ENCODE data around the gene SRCAP.

The SRCAP gene

GRCh38 chr16:30698816-30699614 is at the start of gene SRCAP:
Gene SRCAP (plus strand): TSS chr16:30699171. CDS start chr16:30700825, 1,654 bp downstream.
- peak; percentile 72 to 89 (median 77) for DNase-seq (ENCODE audit: low read depth in 3 of 3)

GRCh38 chr16:30649725-30650368 is 49.1 kb upstream of the SRCAP start:
- DNase-seq (ENCODE audit: low read depth in 3 of 3) = no peak

GRCh38 chr16:30650369-30651123 is 48.4 kb upstream of the SRCAP start, which contains the start of gene PRR14:
Gene PRR14 (plus strand): TSS chr16:30650960. CDS start chr16:30651646, 686 bp downstream.
- peak; percentile 96 to 99 (median 98) for DNase-seq (ENCODE audit: low read depth in 3 of 3)

- DNase-seq (ENCODE audit: low read depth in 3 of 3) = peak; percentile 48 to 75 (median 65)
These were observed 47.6 kb upstream of the SRCAP start for GRCh38 chr16:30651124-30652004.

- no peak for DNase-seq (ENCODE audit: low read depth in 3 of 3)
These were observed 47.0 kb upstream of the SRCAP start for GRCh38 chr16:30652005-30652296.

- no peak for DNase-seq (ENCODE audit: low read depth in 3 of 3)
These were observed 46.3 kb upstream of the SRCAP start for GRCh38 chr16:30652718-30653117.

- no peak for DNase-seq (ENCODE audit: low read depth in 3 of 3)
These were observed 44.1 kb upstream of the SRCAP start for GRCh38 chr16:30654856-30655255.

- DNase-seq (ENCODE audit: low read depth in 3 of 3) = no peak
These were observed 43.1 kb upstream of the SRCAP start for GRCh38 chr16:30655815-30656347.

- no peak for DNase-seq (ENCODE audit: low read depth in 3 of 3)
These were observed 42.6 kb upstream of the SRCAP start for GRCh38 chr16:30656388-30656787.

- DNase-seq (ENCODE audit: low read depth in 3 of 3) = no peak
These were observed 41.8 kb upstream of the SRCAP start for GRCh38 chr16:30656974-30657865.

- peak; percentile 100 for DNase-seq (ENCODE audit: low read depth in 3 of 3)
These were observed 40.9 kb upstream of the SRCAP start, which contains the start of gene FBRS for GRCh38 chr16:30657866-30658730. Gene FBRS (plus strand): TSS chr16:30658431. CDS start chr16:30659519, 1,088 bp downstream.

GRCh38 chr16:30658731-30659506 is 40.1 kb upstream of the SRCAP start:
- peak in 1 of 3 experiments; percentile 92 for DNase-seq (ENCODE audit: low read depth in 3 of 3)

GRCh38 chr16:30659507-30660423 is 39.2 kb upstream of the SRCAP start:
- DNase-seq (ENCODE audit: low read depth in 3 of 3) = peak in 1 of 3 experiments; percentile 47

- peak; percentile 47 to 82 (median 77) for DNase-seq (ENCODE audit: low read depth in 3 of 3)
These were observed 38.3 kb upstream of the SRCAP start for GRCh38 chr16:30660424-30661261.

- DNase-seq (ENCODE audit: low read depth in 3 of 3) = no peak
These were observed 36.5 kb upstream of the SRCAP start for GRCh38 chr16:30662449-30662848.

GRCh38 chr16:30663038-30663437 is 35.9 kb upstream of the SRCAP start:
- no peak for DNase-seq (ENCODE audit: low read depth in 3 of 3)
